Measurements from ENCODE around the gene DIPK2B.

DIPK2B gene, protein sequence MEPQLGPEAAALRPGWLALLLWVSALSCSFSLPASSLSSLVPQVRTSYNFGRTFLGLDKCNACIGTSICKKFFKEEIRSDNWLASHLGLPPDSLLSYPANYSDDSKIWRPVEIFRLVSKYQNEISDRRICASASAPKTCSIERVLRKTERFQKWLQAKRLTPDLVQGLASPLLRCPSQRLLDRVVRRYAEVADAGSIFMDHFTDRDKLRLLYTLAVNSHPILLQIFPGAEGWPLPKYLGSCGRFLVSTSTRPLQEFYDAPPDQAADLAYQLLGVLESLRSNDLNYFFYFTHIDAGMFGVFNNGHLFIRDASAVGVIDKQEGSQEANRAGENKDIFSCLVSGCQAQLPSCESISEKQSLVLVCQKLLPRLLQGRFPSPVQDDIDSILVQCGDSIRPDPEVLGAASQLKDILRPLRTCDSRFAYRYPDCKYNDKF

GRCh38 chrX:45200741-45201234 lies at the start of gene DIPK2B:
Gene DIPK2B, minus strand, starts transcription at chrX:45200876. Its CDS starts 50 bp downstream, at chrX:45200826.
- FAIRE-seq = no peak
- DNase-seq (ENCODE audit: low spot score) = no peak

GRCh38 chrX:45240301-45240700 lies 39.6 kb upstream of the DIPK2B start:
- DNase-seq (ENCODE audit: low spot score) = no peak
- no peak for FAIRE-seq

GRCh38 chrX:45238489-45238888 lies 37.8 kb upstream of the DIPK2B start:
- FAIRE-seq = no peak
- DNase-seq (ENCODE audit: low spot score) = no peak

- no peak for DNase-seq (ENCODE audit: low spot score)
- FAIRE-seq = no peak
Measured at GRCh38 chrX:45233531-45233930, 32.9 kb upstream of the DIPK2B start.

GRCh38 chrX:45232139-45232538 lies 31.5 kb upstream of the DIPK2B start:
- DNase-seq (ENCODE audit: low spot score) (no peak), FAIRE-seq (no peak)

- DNase-seq (ENCODE audit: low spot score) (no peak), FAIRE-seq (no peak)
Measured at GRCh38 chrX:45230410-45230809, 29.7 kb upstream of the DIPK2B start.

DNA sequence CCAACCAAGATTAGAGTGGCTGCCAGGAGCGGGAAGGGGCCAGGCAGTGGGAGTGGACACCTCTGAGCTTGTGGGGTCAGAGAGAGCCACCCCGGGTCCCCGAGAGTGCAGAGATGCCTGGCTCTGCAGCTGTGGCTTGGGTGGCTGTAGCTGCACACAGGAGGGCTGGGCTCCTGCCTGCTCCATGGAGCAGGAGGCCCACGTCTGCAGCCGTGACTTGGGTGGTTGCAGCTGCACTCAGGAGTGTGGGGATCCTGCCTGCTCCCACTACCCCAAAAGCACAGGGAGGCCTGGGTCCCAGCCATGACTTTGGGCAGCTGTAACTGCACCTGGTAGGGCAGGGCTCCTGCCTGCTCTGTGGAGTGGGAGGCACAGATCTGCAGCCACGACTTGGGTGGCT lies 28.7 kb upstream of the DIPK2B start:
- DNase-seq (ENCODE audit: low spot score) (no peak), FAIRE-seq (no peak)

DNA sequence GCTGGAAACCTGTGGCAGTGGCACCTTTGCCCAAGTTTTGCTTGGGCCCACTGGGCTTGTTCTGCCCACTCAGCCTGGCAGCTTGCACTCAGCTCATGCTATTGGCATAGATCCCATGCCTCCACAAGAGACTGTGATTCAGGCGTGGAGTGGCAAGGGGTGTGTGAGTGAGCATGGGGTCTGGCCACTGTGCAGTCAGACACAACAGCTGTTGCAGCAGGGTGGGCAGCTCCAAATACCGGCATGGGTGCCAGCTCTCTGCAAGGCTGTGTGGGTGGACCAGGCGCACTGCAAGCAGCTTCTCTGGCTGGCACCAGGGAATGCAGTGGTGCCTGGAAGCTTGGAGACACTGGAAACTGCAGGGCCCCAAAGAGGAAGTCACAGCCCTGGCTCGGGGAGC lies 27.4 kb upstream of the DIPK2B start:
- DNase-seq (ENCODE audit: low spot score) = no peak

DNA sequence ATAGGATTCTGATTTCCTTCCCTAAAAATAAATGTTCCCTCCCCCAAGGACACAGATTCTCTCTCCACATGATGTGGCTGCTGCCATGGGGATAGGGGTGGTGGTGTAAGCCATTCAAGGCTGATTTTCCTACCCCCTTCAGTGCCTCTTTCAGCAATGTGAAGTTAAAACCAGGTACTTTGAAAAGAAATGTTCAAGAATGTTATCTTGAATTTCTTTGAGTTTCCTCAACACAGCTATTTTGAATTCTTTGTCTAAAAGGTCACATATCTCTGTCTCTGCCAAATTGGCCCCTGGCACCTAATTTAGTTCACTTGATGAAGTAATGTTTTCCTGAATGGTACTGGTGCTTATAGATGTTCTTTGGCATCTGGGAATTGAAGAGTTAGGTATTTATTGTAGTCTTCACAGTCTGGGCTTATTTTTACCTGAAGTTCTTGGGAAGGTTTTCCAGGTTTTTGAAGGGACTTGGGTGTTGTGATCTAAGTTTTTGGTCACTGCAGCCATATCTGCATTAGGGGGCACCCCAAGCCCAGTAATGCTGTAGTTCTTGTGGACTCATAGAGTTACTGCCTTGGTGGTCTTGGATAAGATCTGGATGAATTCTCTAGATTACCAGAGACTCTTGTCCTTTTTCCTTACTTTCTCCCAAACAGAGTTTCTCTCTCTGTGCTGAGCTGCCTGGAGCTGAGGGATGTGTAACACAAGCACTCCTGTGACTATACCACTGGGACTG lies 7.6 kb upstream of the DIPK2B start:
- FAIRE-seq (no peak), DNase-seq (ENCODE audit: low spot score) (no peak)

More for the DNA sequence above, 27.4 kb upstream of the DIPK2B start:
- no peak for FAIRE-seq

DNA sequence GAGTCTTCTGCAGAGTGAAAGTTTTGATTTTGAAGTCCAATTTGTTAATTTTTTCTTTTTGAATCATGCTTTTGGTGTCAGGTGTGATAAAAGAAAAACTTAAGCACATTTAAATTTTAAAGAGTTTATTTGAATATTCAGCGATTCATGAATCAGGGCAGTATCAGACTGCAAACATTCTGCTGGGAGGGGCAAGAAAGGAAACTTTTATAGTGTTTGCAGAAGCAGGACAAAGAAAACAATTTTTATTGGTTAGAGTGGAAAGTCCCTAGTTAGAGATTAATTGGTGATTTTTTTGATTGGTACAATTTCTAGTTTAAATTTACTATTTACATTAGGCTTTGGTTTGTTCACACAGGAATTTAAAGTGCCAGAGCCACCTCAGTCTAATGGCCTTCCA lies 1.5 kb upstream of the DIPK2B start:
- DNase-seq (ENCODE audit: low spot score) (no peak), FAIRE-seq (no peak)

GRCh38 chrX:45198706-45199105 lies 2.0 kb downstream of the DIPK2B start:
- no peak for FAIRE-seq

DNA sequence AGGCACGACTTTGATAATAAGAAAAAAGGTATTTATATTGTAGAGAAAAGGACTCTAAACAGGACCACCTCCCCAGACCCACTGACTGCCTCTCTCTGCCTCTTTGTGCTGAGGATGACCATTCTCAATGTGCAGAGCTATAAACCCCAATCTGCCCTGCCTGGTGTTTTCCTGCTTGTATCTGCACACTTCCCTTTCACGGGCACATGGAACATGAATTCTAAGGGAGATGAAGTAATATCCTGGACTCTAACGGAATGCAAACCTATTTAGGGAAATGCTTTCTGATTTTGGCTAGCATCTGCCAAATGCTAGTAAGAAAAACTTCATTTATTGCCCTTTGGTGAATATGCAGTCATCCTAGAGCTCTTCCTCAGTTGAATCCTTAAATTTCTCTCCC lies 2.4 kb downstream of the DIPK2B start:
- DNase-seq (ENCODE audit: low spot score) (no peak), FAIRE-seq (no peak)

More at GRCh38 chrX:45198706-45199105, 2.0 kb downstream of the DIPK2B start:
- DNase-seq (ENCODE audit: low spot score) = no peak

- DNase-seq (ENCODE audit: low spot score) = no peak
- no peak for FAIRE-seq
Measured at GRCh38 chrX:45196701-45197100, 4.0 kb downstream of the DIPK2B start.

- no peak for DNase-seq (ENCODE audit: low spot score)
- FAIRE-seq = no peak
Measured at GRCh38 chrX:45191820-45192409, 8.8 kb downstream of the DIPK2B start.

- DNase-seq (ENCODE audit: low spot score) (no peak), FAIRE-seq (no peak)
Measured at GRCh38 chrX:45191383-45191782, 9.3 kb downstream of the DIPK2B start.

DNA sequence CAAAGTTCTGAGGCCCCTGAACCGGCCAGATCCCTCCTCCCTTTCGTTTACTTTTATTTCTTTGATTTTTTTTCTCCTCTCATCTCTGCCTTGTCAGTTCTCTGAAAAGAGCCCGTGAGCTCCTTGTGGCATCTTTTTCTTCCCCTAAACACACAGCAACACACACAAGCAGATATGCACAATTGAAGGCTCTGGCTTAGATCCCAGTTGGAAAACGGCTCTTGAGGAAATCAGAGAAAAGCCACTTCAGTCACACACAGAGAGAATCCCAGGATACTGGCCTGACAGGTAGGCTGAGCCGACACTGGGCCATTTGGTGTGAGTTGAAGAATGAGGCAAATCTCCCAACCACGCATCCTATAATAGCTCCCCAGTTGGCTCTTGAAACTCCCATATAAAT lies 12.9 kb downstream of the DIPK2B start:
- no peak for DNase-seq (ENCODE audit: low spot score)
- no peak for FAIRE-seq

DNA sequence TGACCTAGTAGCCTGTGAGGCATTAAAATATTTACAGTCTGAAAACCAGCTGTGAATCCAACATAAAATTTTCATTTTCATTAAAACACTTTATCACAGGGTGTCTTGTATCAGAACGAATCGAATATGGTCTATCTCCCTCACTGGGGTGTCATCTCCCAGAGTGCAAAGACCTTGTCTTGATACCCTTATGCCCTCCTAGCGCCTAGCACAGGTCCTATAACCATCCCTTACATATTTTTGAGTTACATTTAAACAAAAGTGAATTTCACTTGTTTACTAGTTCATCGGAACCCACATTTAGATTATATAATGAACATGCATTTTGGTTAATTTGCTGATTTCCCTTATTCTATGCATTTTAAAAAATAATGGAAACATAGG lies 14.0 kb downstream of the DIPK2B start:
- no peak for FAIRE-seq
- DNase-seq (ENCODE audit: low spot score) = no peak

DNA sequence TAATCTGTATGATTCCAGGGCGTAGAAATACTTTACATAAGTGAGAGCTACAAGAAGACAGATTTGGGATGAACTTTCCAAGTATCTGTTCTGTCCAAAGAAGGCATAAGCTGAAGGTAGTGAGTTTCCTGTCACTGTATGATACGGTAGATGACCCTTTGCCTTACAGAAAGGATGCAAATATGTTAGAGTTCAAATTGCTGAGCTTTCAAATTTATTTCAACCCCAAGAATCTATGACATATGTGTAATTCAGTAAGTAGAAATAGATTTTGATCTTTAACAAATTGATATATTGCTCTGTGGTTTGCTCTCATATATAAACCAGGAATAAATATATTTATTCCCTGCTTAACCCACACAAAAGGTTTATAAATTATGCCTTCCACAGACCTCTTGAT lies 16.5 kb downstream of the DIPK2B start:
- DNase-seq (ENCODE audit: low spot score) (no peak), FAIRE-seq (no peak)

GRCh38 chrX:45172890-45173289 lies 27.8 kb downstream of the DIPK2B start:
- DNase-seq (ENCODE audit: low spot score) (peak; percentile 52), FAIRE-seq (peak; percentile 82)

- no peak for DNase-seq (ENCODE audit: low spot score)
- FAIRE-seq = no peak
Measured at GRCh38 chrX:45166781-45167180, 33.9 kb downstream of the DIPK2B start.

GRCh38 chrX:45165726-45166125 lies 35.0 kb downstream of the DIPK2B start:
- DNase-seq (ENCODE audit: low spot score) (no peak), FAIRE-seq (no peak)

GRCh38 chrX:45164995-45165394 lies 35.7 kb downstream of the DIPK2B start:
- FAIRE-seq (no peak), DNase-seq (ENCODE audit: low spot score) (no peak)
